ENCODE data around the gene DCAF7.

Gene DCAF7

GRCh38 chr17:63549946-63550816 is at the start of gene DCAF7:
TSS of gene DCAF7 (plus strand) at chr17:63550477. CDS start at chr17:63550678, 201 bp downstream.
- in situ Hi-C loops (cut with MboI; ENCODE audit: low sequenced_read_pairs) = no loop called here

- in situ Hi-C loops (cut with MboI; ENCODE audit: low sequenced_read_pairs) = no loop called here
Observed at GRCh38 chr17:63500543-63501390, 49.5 kb upstream of the DCAF7 start.

- in situ Hi-C loops (cut with MboI; ENCODE audit: low sequenced_read_pairs) = no loop called here
Observed at GRCh38 chr17:63503341-63503705, 47.0 kb upstream of the DCAF7 start.

- in situ Hi-C loops (cut with MboI; ENCODE audit: low sequenced_read_pairs) = no loop called here
Observed at GRCh38 chr17:63504261-63504660, 46.0 kb upstream of the DCAF7 start.

- in situ Hi-C loops (cut with MboI; ENCODE audit: low sequenced_read_pairs) = no loop called here
Observed at GRCh38 chr17:63505341-63505740, 44.9 kb upstream of the DCAF7 start.

GRCh38 chr17:63506627-63507026 is 43.6 kb upstream of the DCAF7 start:
- in situ Hi-C loops (cut with MboI; ENCODE audit: low sequenced_read_pairs) = no loop called here

GRCh38 chr17:63511331-63511730 is 38.9 kb upstream of the DCAF7 start:
- in situ Hi-C loops (cut with MboI; ENCODE audit: low sequenced_read_pairs) = no loop called here

GRCh38 chr17:63512388-63512787 is 37.9 kb upstream of the DCAF7 start:
- in situ Hi-C loops (cut with MboI; ENCODE audit: low sequenced_read_pairs) = no loop called here

GRCh38 chr17:63512896-63513644 is 37.2 kb upstream of the DCAF7 start:
- in situ Hi-C loops (cut with MboI; ENCODE audit: low sequenced_read_pairs) = no loop called here

GRCh38 chr17:63514477-63514876 is 35.8 kb upstream of the DCAF7 start:
- in situ Hi-C loops (cut with MboI; ENCODE audit: low sequenced_read_pairs) = no loop called here

- in situ Hi-C loops (cut with MboI; ENCODE audit: low sequenced_read_pairs) = no loop called here
Observed at GRCh38 chr17:63514974-63515373, 35.3 kb upstream of the DCAF7 start.

GRCh38 chr17:63515426-63515825 is 34.9 kb upstream of the DCAF7 start:
- in situ Hi-C loops (cut with MboI; ENCODE audit: low sequenced_read_pairs) = no loop called here

GRCh38 chr17:63516910-63517824 is 33.1 kb upstream of the DCAF7 start:
- in situ Hi-C loops (cut with MboI; ENCODE audit: low sequenced_read_pairs) = no loop called here

- in situ Hi-C loops (cut with MboI; ENCODE audit: low sequenced_read_pairs) = no loop called here
Observed at GRCh38 chr17:63517825-63518534, 32.3 kb upstream of the DCAF7 start.

GRCh38 chr17:63519116-63519881 is 31.0 kb upstream of the DCAF7 start:
- in situ Hi-C loops (cut with MboI; ENCODE audit: low sequenced_read_pairs) = no loop called here

- in situ Hi-C loops (cut with MboI; ENCODE audit: low sequenced_read_pairs) = no loop called here
Observed at GRCh38 chr17:63519972-63520882, 30.1 kb upstream of the DCAF7 start.

- in situ Hi-C loops (cut with MboI; ENCODE audit: low sequenced_read_pairs) = no loop called here
Observed at GRCh38 chr17:63523253-63523855, 26.9 kb upstream of the DCAF7 start, which contains the start of gene KCNH6. TSS of gene KCNH6 (plus strand) at chr17:63523358. CDS start at chr17:63523414, 56 bp downstream.
